Measurements from ENCODE around the gene RHBDD1. TPM values are rescaled to one million over a fixed set of nuclear protein-coding genes. Genes with fewer than 3 reads are reported as not detected.

Gene RHBDD1
- total and polyA plus RNA-seq, 2 experiments from 2014 or later: 20.1 to 20.9 TPM

GRCh38 chr2:227033471-227034148 lies 197.8 kb downstream of the RHBDD1 start:
- H3K27ac ChIP-seq: no peak overlapping the region
- H3K27me3 ChIP-seq: no peaks in the 10 kb centered on the region
- no peak overlapping the region for H3K4me2 ChIP-seq
- H3K9me3 ChIP-seq (ENCODE audit: low read depth): no peaks in the 10 kb centered on the region
- peak; percentile 81 for DNase-seq (ENCODE audit: low spot score)
- H4K20me1 ChIP-seq (ENCODE audit: insufficient read depth, poor library complexity, severe bottlenecking): no peaks in the 10 kb centered on the region
- H3K4me3 ChIP-seq: no peak overlapping the region
- no peak overlapping the region for H2AFZ ChIP-seq
- WGBS (ENCODE audit: low lambda C conversion rate, missing lambda C conversion rate): 48% methylated on average over 16 of the region's 16 CpGs
- no peaks in the 10 kb centered on the region for H3K79me2 ChIP-seq
- TF ChIP-seq CTCF (IDR thresholded peaks at IDR 0.05; ENCODE audit: poor library complexity): peak; percentile 72
- no peak for TF ChIP-seq EZH2 (IDR thresholded peaks at IDR 0.05; ENCODE audit: borderline replicate concordance)
- no peak for TF ChIP-seq EZH2phosphoT487 (IDR thresholded peaks at IDR 0.05; ENCODE audit: low read depth, severe bottlenecking, unreplicated experiment)
- peaks cover 5% of the 10 kb centered on the region for H3K4me1 ChIP-seq (ENCODE audit: insufficient read depth)
- no peaks in the 10 kb centered on the region for H3K9me2 ChIP-seq (replicated peaks; ENCODE audit: insufficient read depth)
- no peaks in the 10 kb centered on the region for H3K36me3 ChIP-seq (replicated peaks; ENCODE audit: insufficient read depth, low read depth)

GRCh38 chr2:227035711-227036367 lies 200.0 kb downstream of the RHBDD1 start:
- Histone ChIP-seq H3K36me3 (replicated peaks; ENCODE audit: insufficient read depth, low read depth) (no peaks in the 10 kb centered on the region), H3K4me2 (no peak overlapping the region), H3K27me3 (no peaks in the 10 kb centered on the region), H3K27ac (no peak overlapping the region), H3K79me2 (no peaks in the 10 kb centered on the region), H3K9me2 (replicated peaks; ENCODE audit: insufficient read depth) (no peaks in the 10 kb centered on the region), H2AFZ (no peak overlapping the region), H3K4me3 (no peak overlapping the region), H4K20me1 (ENCODE audit: insufficient read depth, poor library complexity, severe bottlenecking) (no peaks in the 10 kb centered on the region), H3K4me1 (ENCODE audit: insufficient read depth) (peaks cover 6% of the 10 kb centered on the region), H3K9me3 (ENCODE audit: low read depth) (no peaks in the 10 kb centered on the region)
- TF ChIP-seq CTCF (IDR thresholded peaks at IDR 0.05; ENCODE audit: poor library complexity) (no peak), EZH2 (IDR thresholded peaks at IDR 0.05; ENCODE audit: borderline replicate concordance) (no peak), EZH2phosphoT487 (IDR thresholded peaks at IDR 0.05; ENCODE audit: low read depth, severe bottlenecking, unreplicated experiment) (no peak)
- 60% methylated on average over 7 of the region's 7 CpGs for WGBS (ENCODE audit: low lambda C conversion rate, missing lambda C conversion rate)
- DNase-seq (ENCODE audit: low spot score): no peak

GRCh38 chr2:227036527-227036926 lies 200.7 kb downstream of the RHBDD1 start:
- Histone ChIP-seq H3K4me2 (no peak overlapping the region), H4K20me1 (ENCODE audit: insufficient read depth, poor library complexity, severe bottlenecking) (no peaks in the 10 kb centered on the region), H3K36me3 (replicated peaks; ENCODE audit: insufficient read depth, low read depth) (no peaks in the 10 kb centered on the region), H3K9me3 (ENCODE audit: low read depth) (no peaks in the 10 kb centered on the region), H3K9me2 (replicated peaks; ENCODE audit: insufficient read depth) (no peaks in the 10 kb centered on the region), H3K27me3 (no peaks in the 10 kb centered on the region), H3K4me1 (ENCODE audit: insufficient read depth) (peaks cover 6% of the 10 kb centered on the region), H3K4me3 (no peak overlapping the region), H3K27ac (no peak overlapping the region), H3K79me2 (no peaks in the 10 kb centered on the region), H2AFZ (no peak overlapping the region)
- DNase-seq (ENCODE audit: low spot score): no peak
- TF ChIP-seq EZH2phosphoT487 (IDR thresholded peaks at IDR 0.05; ENCODE audit: low read depth, severe bottlenecking, unreplicated experiment) (no peak), EZH2 (IDR thresholded peaks at IDR 0.05; ENCODE audit: borderline replicate concordance) (no peak), CTCF (IDR thresholded peaks at IDR 0.05; ENCODE audit: poor library complexity) (no peak)
- WGBS (ENCODE audit: low lambda C conversion rate, missing lambda C conversion rate): 76% methylated on average over 3 of the region's 3 CpGs

Measured in hepatocyte (in vitro differentiated cells).